ENCODE data around the gene NPB. TPM values are rescaled to one million over a fixed set of nuclear protein-coding genes. Genes with fewer than 3 reads are reported as not detected.

The NPB gene
- total RNA-seq, 2 experiments from 2014 or later = 0.20 TPM; not detected in 1

DNA sequence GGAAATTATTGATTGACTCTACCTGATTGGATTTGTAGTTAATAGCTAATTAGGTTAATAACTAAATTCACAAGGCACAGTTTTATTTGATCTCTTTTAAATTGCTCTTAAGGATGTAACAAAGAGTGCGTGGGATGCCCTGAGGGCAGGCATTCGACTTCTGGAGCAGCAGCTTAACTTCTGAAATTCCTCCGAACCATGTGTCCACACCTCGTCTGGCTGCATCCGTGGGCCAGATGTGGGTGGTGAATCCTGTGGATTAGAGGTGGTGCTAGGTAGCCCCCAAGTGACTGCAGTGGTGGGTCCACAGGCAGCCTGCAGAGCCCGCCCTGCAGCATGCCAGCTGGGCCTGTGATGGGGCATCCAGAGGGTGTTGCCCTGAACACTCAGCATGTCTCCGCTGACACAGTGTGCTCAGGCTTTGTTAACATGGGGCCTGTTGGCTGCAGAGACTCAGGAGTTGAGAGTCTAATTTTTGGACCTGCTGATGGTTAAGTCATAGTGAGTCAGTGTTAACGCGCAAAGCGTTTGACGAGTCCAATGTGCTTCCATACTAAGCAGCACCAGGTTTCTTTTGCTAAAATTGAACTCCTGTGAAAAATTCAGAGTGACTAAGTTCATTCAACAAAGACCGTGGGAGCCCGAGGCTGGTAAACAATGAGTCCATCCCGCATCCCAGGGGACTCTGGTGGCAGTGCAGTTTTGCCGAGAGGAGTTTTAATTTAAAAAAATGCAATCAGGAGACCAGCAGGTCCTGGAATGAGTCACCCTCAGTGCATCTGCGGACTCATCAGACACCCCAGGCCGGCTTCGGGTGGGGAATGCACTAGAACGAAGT, 3.8 kb upstream of the NPB start:
- Mint-ChIP-seq H3K4me3 (no peak overlapping the region), H3K36me3 (ENCODE audit: low read depth) (peaks cover 52% of the 10 kb centered on the region), H3K4me1 (ENCODE audit: low read depth) (peaks cover 8% of the 10 kb centered on the region), H3K9me3 (no peaks in the 10 kb centered on the region), H3K27me3 (peaks cover 13% of the 10 kb centered on the region), H3K27ac (no peak overlapping the region)
- peaks cover 0 to 5% of the 10 kb centered on the region in 2 experiments for H3K9me3 ChIP-seq (ENCODE audit: control insufficient read depth in 1 of 2, insufficient read depth in 1 of 2, low read length in 2 of 2)
- ChIA-PET CTCF (no interaction called here), POLR2A (no interaction called here)
- TF ChIP-seq, protein P1, sequence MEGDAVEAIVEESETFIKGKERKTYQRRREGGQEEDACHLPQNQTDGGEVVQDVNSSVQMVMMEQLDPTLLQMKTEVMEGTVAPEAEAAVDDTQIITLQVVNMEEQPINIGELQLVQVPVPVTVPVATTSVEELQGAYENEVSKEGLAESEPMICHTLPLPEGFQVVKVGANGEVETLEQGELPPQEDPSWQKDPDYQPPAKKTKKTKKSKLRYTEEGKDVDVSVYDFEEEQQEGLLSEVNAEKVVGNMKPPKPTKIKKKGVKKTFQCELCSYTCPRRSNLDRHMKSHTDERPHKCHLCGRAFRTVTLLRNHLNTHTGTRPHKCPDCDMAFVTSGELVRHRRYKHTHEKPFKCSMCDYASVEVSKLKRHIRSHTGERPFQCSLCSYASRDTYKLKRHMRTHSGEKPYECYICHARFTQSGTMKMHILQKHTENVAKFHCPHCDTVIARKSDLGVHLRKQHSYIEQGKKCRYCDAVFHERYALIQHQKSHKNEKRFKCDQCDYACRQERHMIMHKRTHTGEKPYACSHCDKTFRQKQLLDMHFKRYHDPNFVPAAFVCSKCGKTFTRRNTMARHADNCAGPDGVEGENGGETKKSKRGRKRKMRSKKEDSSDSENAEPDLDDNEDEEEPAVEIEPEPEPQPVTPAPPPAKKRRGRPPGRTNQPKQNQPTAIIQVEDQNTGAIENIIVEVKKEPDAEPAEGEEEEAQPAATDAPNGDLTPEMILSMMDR (IDR thresholded peaks at IDR 0.05) = no peak
- intact Hi-C loops (cut with DNase I, micrococcal nuclease) = no loop called here
- H3K36me3 ChIP-seq (ENCODE audit: insufficient read depth, low read length) = peaks cover 35% of the 10 kb centered on the region
- DNase-seq (no peak), ATAC-seq (ENCODE audit: poor library complexity) (no peak)
- H3K4me3 ChIP-seq (ENCODE audit: low read length) = no peak overlapping the region
- H3K4me1 ChIP-seq (ENCODE audit: insufficient read depth, low read length) = peaks cover 14% of the 10 kb centered on the region
- H3K27me3 ChIP-seq (ENCODE audit: control insufficient read depth in 1 of 2, insufficient read depth in 2 of 2, low read length in 2 of 2) = peaks cover 7 to 11% of the 10 kb centered on the region in 2 experiments
- H3K27ac ChIP-seq (ENCODE audit: low read depth in 1 of 2, low read length in 2 of 2) = no peak overlapping the region

DNA sequence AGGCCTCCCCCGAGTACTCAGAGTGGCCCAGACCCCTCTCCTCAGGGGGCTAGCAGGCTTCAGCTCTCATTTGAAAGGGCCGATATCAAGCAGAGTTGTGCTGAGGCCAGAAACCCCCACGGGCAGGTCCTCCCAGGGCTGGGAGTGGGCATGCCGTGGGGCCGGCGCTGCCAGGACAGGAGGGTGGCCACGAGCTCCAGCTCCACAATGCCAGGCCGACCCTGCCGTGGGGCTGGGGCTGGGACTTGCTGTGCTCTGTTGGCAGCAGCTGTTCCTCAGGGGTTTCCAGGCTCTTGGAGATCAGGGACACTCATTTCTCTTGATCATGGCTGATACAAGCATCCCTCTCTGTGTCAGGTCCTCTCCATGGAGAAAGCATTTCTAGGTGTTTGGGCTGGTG, 3.2 kb upstream of the NPB start:
- Mint-ChIP-seq H3K27ac (no peak overlapping the region), H3K27me3 (peaks cover 13% of the 10 kb centered on the region), H3K36me3 (ENCODE audit: low read depth) (peaks cover 48% of the 10 kb centered on the region), H3K4me3 (no peak overlapping the region), H3K9me3 (no peaks in the 10 kb centered on the region), H3K4me1 (ENCODE audit: low read depth) (peaks cover 8% of the 10 kb centered on the region)
- Histone ChIP-seq H3K36me3 (ENCODE audit: insufficient read depth, low read length) (peaks cover 30% of the 10 kb centered on the region), H3K4me1 (ENCODE audit: insufficient read depth, low read length) (peaks cover 14% of the 10 kb centered on the region), H3K9me3 (ENCODE audit: control insufficient read depth in 1 of 2, insufficient read depth in 1 of 2, low read length in 2 of 2) (peaks cover 0 to 5% of the 10 kb centered on the region in 2 experiments), H3K27ac (ENCODE audit: low read depth in 1 of 2, low read length in 2 of 2) (no peak overlapping the region), H3K27me3 (ENCODE audit: control insufficient read depth in 1 of 2, insufficient read depth in 2 of 2, low read length in 2 of 2) (peaks cover 7 to 11% of the 10 kb centered on the region in 2 experiments), H3K4me3 (ENCODE audit: low read length) (no peak overlapping the region)
- ChIA-PET POLR2A (no interaction called here), CTCF (no interaction called here)
- ATAC-seq (ENCODE audit: poor library complexity) = no peak
- TF ChIP-seq, protein P1 (IDR thresholded peaks at IDR 0.05) = no peak
- no peak for DNase-seq
- intact Hi-C loops (cut with DNase I, micrococcal nuclease) = no loop called here

DNA sequence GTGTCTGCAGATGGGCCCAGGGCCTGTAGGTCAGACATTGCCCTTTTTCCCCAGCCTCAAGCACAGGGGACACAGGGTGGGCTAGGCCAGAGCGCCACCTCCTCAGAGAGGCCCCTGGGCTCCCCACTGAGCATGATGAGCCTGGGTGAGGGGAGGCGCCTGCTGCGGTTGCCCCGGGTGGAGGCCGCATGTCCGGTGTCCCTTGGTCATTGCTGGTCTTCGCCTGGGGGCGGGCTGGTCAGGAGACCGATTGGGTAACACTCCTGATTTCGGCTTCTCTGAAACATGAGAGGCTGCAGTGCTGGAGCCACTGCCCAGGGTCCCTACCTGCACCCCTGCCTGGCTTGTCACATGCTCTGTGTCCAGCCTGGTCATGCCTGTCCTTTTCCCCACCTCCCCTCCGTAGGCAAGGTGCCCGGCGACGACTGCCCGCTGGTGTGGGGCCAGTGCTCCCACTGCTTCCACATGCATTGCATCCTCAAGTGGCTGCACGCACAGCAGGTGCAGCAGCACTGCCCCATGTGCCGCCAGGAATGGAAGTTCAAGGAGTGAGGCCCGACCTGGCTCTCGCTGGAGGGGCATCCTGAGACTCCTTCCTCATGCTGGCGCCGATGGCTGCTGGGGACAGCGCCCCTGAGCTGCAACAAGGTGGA, 2.4 kb upstream of the NPB start:
- Histone ChIP-seq H3K27ac (ENCODE audit: low read depth in 1 of 2, low read length in 2 of 2) (no peak overlapping the region), H3K9me3 (ENCODE audit: control insufficient read depth in 1 of 2, insufficient read depth in 1 of 2, low read length in 2 of 2) (peaks cover 0 to 5% of the 10 kb centered on the region in 2 experiments), H3K36me3 (ENCODE audit: insufficient read depth, low read length) (peaks cover 31% of the 10 kb centered on the region), H3K4me1 (ENCODE audit: insufficient read depth, low read length) (peaks cover 14% of the 10 kb centered on the region), H3K27me3 (ENCODE audit: control insufficient read depth in 1 of 2, insufficient read depth in 2 of 2, low read length in 2 of 2) (peaks cover 7 to 11% of the 10 kb centered on the region in 2 experiments), H3K4me3 (ENCODE audit: low read length) (no peak overlapping the region)
- Mint-ChIP-seq H3K4me3 (no peak overlapping the region), H3K27ac (no peak overlapping the region), H3K4me1 (ENCODE audit: low read depth) (peaks cover 8% of the 10 kb centered on the region), H3K27me3 (peaks cover 13% of the 10 kb centered on the region), H3K36me3 (ENCODE audit: low read depth) (peaks cover 48% of the 10 kb centered on the region), H3K9me3 (no peaks in the 10 kb centered on the region)
- ATAC-seq (ENCODE audit: poor library complexity) = no peak
- TF ChIP-seq, protein P1 (IDR thresholded peaks at IDR 0.05) = no peak
- no peak for DNase-seq
- intact Hi-C loops (cut with DNase I, micrococcal nuclease) = no loop called here
- POLR2A ChIA-PET = no interaction called here
- CTCF ChIA-PET = no interaction called here
